OCI-LY7 (cell line): ENCODE results near the gene KLC1. TPM values are rescaled to one million over a fixed set of nuclear protein-coding genes. Genes with fewer than 3 reads are reported as not detected.

Experiments
- BruUV-seq: library from RNA; stranded (reverse); fragments of 400-500 nt; replicated peaks from 2 replicates; lab custom pipeline; 2021; lab: Mats Ljungman, UMichigan
- CTCF ChIA-PET: fragments of 300-600 bp; sonication (Branson Sonifier 250); formaldehyde crosslinking; loops from one replicate; lab custom pipeline; 2022; ENCODE audit warnings: antibody characterized with exemption; ENCODE audit not compliant: unreplicated experiment; lab: Charles Lee
- POLR2A ChIA-PET: fragments of 300-600 bp; sonication (Branson Sonifier 250); formaldehyde crosslinking; loops from one replicate; lab custom pipeline; 2022; ENCODE audit warnings: antibody characterized with exemption; lab: Charles Lee
- DNase-seq: peaks from one replicate; pipeline ENCODE4 v3.0.0-alpha.2; 2015; ENCODE audit warnings: low spot score
- H2AFZ ChIP-seq: fragments of 200-600 bp; sonication (generic), shearing (Covaris generic); 2 replicates; pipeline ENCODE4 v1.6.1; 2014; ENCODE audit warnings: mild to moderate bottlenecking, antibody characterized with exemption, low read length, moderate library complexity
- H3K27ac ChIP-seq: fragments of 200-600 bp; sonication (generic); 2 replicates; pipeline ENCODE4 v1.5.1; 2014; ENCODE audit warnings: mixed run types, low read depth, mild to moderate bottlenecking, moderate library complexity, low read length, inconsistent platforms; ENCODE audit not compliant: poor library complexity, severe bottlenecking
- H3K36me3 ChIP-seq: fragments of 200-600 bp; sonication (generic); 2 replicates; pipeline ENCODE4 v1.6.1; 2014; ENCODE audit warnings: mild to moderate bottlenecking, antibody characterized with exemption, low read length, moderate library complexity, mixed read lengths; ENCODE audit not compliant: insufficient read depth
- H3K4me1 ChIP-seq: fragments of 200-600 bp; sonication (generic); 2 replicates; pipeline ENCODE4 v1.5.1; 2014; ENCODE audit warnings: mild to moderate bottlenecking, low read length; ENCODE audit not compliant: insufficient read depth, poor library complexity, severe bottlenecking
- H3K4me2 ChIP-seq: fragments of 200-600 bp; sonication (generic); 2 replicates; pipeline ENCODE4 v1.6.1; 2014; ENCODE audit warnings: mild to moderate bottlenecking, low read length
- H3K4me3 ChIP-seq: fragments of 200-600 bp; sonication (generic); 2 replicates; pipeline ENCODE4 v1.5.1; 2014; ENCODE audit warnings: mild to moderate bottlenecking, low read depth, low read length; ENCODE audit not compliant: poor library complexity, severe bottlenecking
- H3K79me2 ChIP-seq: fragments of 200-600 bp; sonication (generic); 2 replicates; pipeline ENCODE4 v1.6.1; 2016; ENCODE audit warnings: low read depth, mild to moderate bottlenecking, low read length, moderate library complexity, mixed read lengths; ENCODE audit not compliant: insufficient read depth
- H3K9me2 ChIP-seq: fragments of 200-600 bp; sonication (generic); 2 replicates; pipeline ENCODE4 v1.6.1; 2016; ENCODE audit warnings: mild to moderate bottlenecking, low read length, mixed read lengths; ENCODE audit not compliant: insufficient read depth
- H3K9me3 ChIP-seq: fragments of 200-600 bp; sonication (generic); 2 replicates; pipeline ENCODE4 v1.6.1; 2014; ENCODE audit warnings: mild to moderate bottlenecking, mixed run types, low read length, mixed read lengths
- H4K20me1 ChIP-seq: fragments of 200-600 bp; sonication (generic); 2 replicates; pipeline ENCODE4 v1.6.1; 2014; ENCODE audit warnings: mild to moderate bottlenecking, antibody characterized with exemption, low read length, moderate library complexity, mixed read lengths; ENCODE audit not compliant: insufficient read depth
- CTCF ChIP-seq: fragments of 200-600 bp; sonication (generic); conservative IDR thresholded peaks from 2 replicates; pipeline ENCODE4 v1.5.1; 2014; ENCODE audit warnings: mild to moderate bottlenecking, antibody characterized with exemption, low read length, moderate library complexity, mixed read lengths
- EZH2phosphoT487 ChIP-seq: fragments of 200-600 bp; sonication (generic); IDR thresholded peaks from 2 replicates; pipeline ENCODE4 v1.6.1; 2018; ENCODE audit warnings: low read depth, borderline replicate concordance, mild to moderate bottlenecking, mixed run types, antibody characterized with exemption, low read length, moderate library complexity, mixed read lengths
- intact Hi-C: fragments of 100-400 bp; cut with micrococcal nuclease; formaldehyde crosslinking; loops from one replicate; pipeline ENCODE4 v1.10.0; 2022; ENCODE audit not compliant: unreplicated experiment
- total RNA-seq, 2 experiments: library from RNA; depleted of rRNA in 1 of 2; stranded (reverse); fragments of >200 nt in 1 of 2; shearing (Covaris generic) in 1 of 2; gene quantifications; 2 replicates each; pipeline ENCODE4 v1.2.3, GENCODE V29; 2014 to 2022

The KLC1 gene
- total RNA-seq, 2 experiments from 2014 or later = 147 to 157 TPM

DNA sequence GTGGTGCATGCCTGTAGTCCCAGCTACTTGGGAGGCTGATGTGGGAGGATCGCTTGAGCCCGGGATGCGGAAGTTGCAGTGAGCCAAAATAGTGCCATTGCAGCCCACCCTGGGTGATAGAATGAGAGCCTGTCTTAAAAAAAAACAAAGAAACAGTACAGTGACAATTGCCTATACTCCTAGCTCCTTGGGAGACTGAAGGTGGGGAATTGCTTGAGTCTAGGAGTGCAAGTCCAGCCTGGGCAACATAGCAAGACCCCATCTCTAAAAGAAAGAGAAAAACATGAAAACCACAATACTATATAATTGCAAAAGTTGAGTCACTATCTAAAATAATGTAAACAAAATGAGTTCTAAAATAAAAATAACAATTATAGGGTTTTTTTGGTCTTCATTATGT, 20.0 kb downstream of the KLC1 start:
- Histone ChIP-seq H3K4me2 (no peak overlapping the region), H3K4me3 (no peak overlapping the region), H3K27ac (no peak overlapping the region), H4K20me1 (peaks cover 11% of the 10 kb centered on the region; the same call in 1 of the 2 replicates), H2AFZ (no peak overlapping the region), H3K79me2 (peaks cover 97% of the 10 kb centered on the region), H3K9me2 (no peaks in the 10 kb centered on the region), H3K4me1 (no peaks in the 10 kb centered on the region), H3K36me3 (peaks cover 28% of the 10 kb centered on the region; the same call in 1 of the 2 replicates), H3K9me3 (no peaks in the 10 kb centered on the region)
- no TSS peak for BruUV-seq
- no peak for DNase-seq
- POLR2A ChIA-PET = no interaction called here
- intact Hi-C loops = no loop called here
- CTCF ChIA-PET = no interaction called here
- TF ChIP-seq EZH2phosphoT487 (no peak), CTCF (no peak)

- H3K79me2 ChIP-seq = peaks cover 86% of the 10 kb centered on the region
- intact Hi-C loops = no loop called here
These were observed 21.2 kb downstream of the KLC1 start for GRCh38 chr14:103650213-103650612.

More at GRCh38 chr14:103650213-103650612, 21.2 kb downstream of the KLC1 start:
- Histone ChIP-seq H3K4me2 (no peak overlapping the region), H3K9me3 (no peaks in the 10 kb centered on the region), H3K4me3 (no peak overlapping the region), H3K4me1 (no peaks in the 10 kb centered on the region), H3K36me3 (peaks cover 40% of the 10 kb centered on the region), H2AFZ (no peak overlapping the region), H3K9me2 (no peaks in the 10 kb centered on the region), H4K20me1 (peaks cover 8% of the 10 kb centered on the region; the same call in 1 of the 2 replicates), H3K27ac (no peak overlapping the region)
- BruUV-seq = no TSS peak
- ChIA-PET CTCF (no interaction called here), POLR2A (no interaction called here)
- TF ChIP-seq CTCF (no peak), EZH2phosphoT487 (no peak)
- no peak for DNase-seq
